K562 (cell line): ENCODE results near the gene RTL10. TPM values are rescaled to one million over a fixed set of nuclear protein-coding genes. Genes with fewer than 3 reads are reported as not detected.
A peak's percentile ranks its signal among the peaks of the same experiment; 100 is the strongest.

Experiments
- ATAC-seq: fragments of 200-7000 bp; cut with Tn5 transposase; 3 replicates; pipeline ENCODE4 v1.9.1; 2020; ENCODE audit warnings: moderate library complexity
- BruUV-seq: library from RNA; stranded (reverse); fragments of 400-500 nt; replicated peaks from 2 replicates; lab custom pipeline; 2021; lab: Mats Ljungman, UMichigan
- CTCF ChIA-PET: fragments of 300-600 bp; formaldehyde crosslinking; extraction: SDS; loops from one replicate; lab custom pipeline; 2021; ENCODE audit warnings: low intra/inter-chr PET ratio; lab: Yijun Ruan, JAX
- POLR2A ChIA-PET: fragments of 300-600, 350-650 bp; sonication (Branson Sonifier 250); formaldehyde crosslinking; extraction: SDS; loops from one replicate; lab custom pipeline; 2021; ENCODE audit warnings: antibody characterized with exemption, inconsistent platforms; lab: Yijun Ruan, JAX
- DNase-seq, 4 experiments: peaks; one replicate each; pipeline versions ENCODE4 v3.0.0 to v3.0.0-alpha.2; 2011 to 2018; ENCODE audit warnings: low spot score in 3 of 4, mixed read lengths in 3 of 4; ENCODE audit errors: extremely low read depth in 1 of 4
- FAIRE-seq: peaks from 2 replicates; lab custom pipeline; 2011; peaks lifted over from hg19 to GRCh38; lab: Jason Lieb, UNC
- H2AFZ ChIP-seq: 2 replicates; pipeline ENCODE4 v1.6.0; 2011; ENCODE audit warnings: low read depth, low read length, control low read depth, inconsistent platforms
- H3K27ac ChIP-seq: fragments of 200-600 bp; 3 replicates; pipeline ENCODE4 v1.8.0; 2011; ENCODE audit warnings: low read depth, mild to moderate bottlenecking, control low read depth, inconsistent platforms, low read length, moderate library complexity, mixed read lengths; ENCODE audit errors: extremely low read depth
- H3K27me3 ChIP-seq, 2 experiments: fragments of 300-600 bp in 1 of 2; 2 replicates in 1 of 2; 3 replicates in 1 of 2; pipeline versions ENCODE4 v1.6.0 to v1.8.0; 2011; ENCODE audit warnings: inconsistent platforms in 2 of 2, low read length in 2 of 2, mild to moderate bottlenecking in 1 of 2, mixed read lengths in 1 of 2, moderate library complexity in 1 of 2; ENCODE audit not compliant: control insufficient read depth in 2 of 2, insufficient read depth in 2 of 2
- H3K36me3 ChIP-seq: fragments of 300-600 bp; 3 replicates; pipeline ENCODE4 v1.8.0; 2011; ENCODE audit warnings: mild to moderate bottlenecking, low read length, inconsistent platforms; ENCODE audit not compliant: control insufficient read depth, insufficient read depth
- H3K4me1 ChIP-seq, 2 experiments: fragments of 200-600 bp in 1 of 2; replicated peaks in 1 of 2; 2 replicates in 1 of 2; 3 replicates in 1 of 2; pipeline versions ENCODE4 v1.5.1 to v1.8.0; 2011; ENCODE audit warnings: inconsistent platforms in 2 of 2, low read length in 2 of 2, mild to moderate bottlenecking in 1 of 2, mixed read lengths in 1 of 2, moderate library complexity in 1 of 2; ENCODE audit not compliant: control insufficient read depth in 2 of 2, insufficient read depth in 2 of 2
- H3K4me2 ChIP-seq: 2 replicates; pipeline ENCODE4 v1.6.1; 2011; ENCODE audit warnings: low read length, control low read depth, inconsistent platforms, mixed read lengths; ENCODE audit not compliant: insufficient read depth
- H3K4me3 ChIP-seq: fragments of 200-600 bp; sonication (generic), shearing (Covaris generic); 2 replicates; pipeline ENCODE4 v1.5.1; 2016; ENCODE audit warnings: control low read depth, inconsistent platforms
- H3K79me2 ChIP-seq: fragments of 200-600 bp; 3 replicates; pipeline ENCODE4 v1.8.0; 2011; ENCODE audit warnings: low read length, inconsistent platforms; ENCODE audit not compliant: control insufficient read depth, insufficient read depth
- H3K9ac ChIP-seq, 2 experiments: 2 replicates each; pipeline versions ENCODE4 v1.6.0 to v1.6.1; 2011; ENCODE audit warnings: low read depth in 2 of 2, low read length in 2 of 2, control low read depth in 1 of 2, inconsistent platforms in 1 of 2, mild to moderate bottlenecking in 1 of 2, mixed read lengths in 1 of 2; ENCODE audit not compliant: insufficient read depth in 1 of 2
- H3K9me1 ChIP-seq: one replicate; pipeline ENCODE4 v1.6.0; 2011; ENCODE audit warnings: inconsistent platforms, mild to moderate bottlenecking, low read length, moderate library complexity; ENCODE audit not compliant: control insufficient read depth, insufficient read depth
- H3K9me3 ChIP-seq: replicated peaks from 2 replicates; pipeline ENCODE4 v1.5.1; 2011; ENCODE audit warnings: low read depth, low read length, inconsistent platforms; ENCODE audit not compliant: control insufficient read depth, insufficient read depth
- H4K20me1 ChIP-seq: replicated peaks from 2 replicates; pipeline ENCODE4 v1.6.1; 2011; ENCODE audit warnings: low read length, inconsistent platforms, mixed read lengths; ENCODE audit not compliant: control insufficient read depth, insufficient read depth
- CBX3 ChIP-seq, 2 experiments: IDR thresholded peaks; 1 replicate in 1 of 2; 2 replicates in 1 of 2; pipeline ENCODE4 v1.6.1; 2012; ENCODE audit warnings: inconsistent platforms in 2 of 2, low read length in 2 of 2, borderline replicate concordance in 1 of 2, control low read depth in 1 of 2
- CBX5 ChIP-seq: IDR thresholded peaks from 2 replicates; pipeline ENCODE4 v1.6.1; 2014; ENCODE audit warnings: low read depth, borderline replicate concordance
- CHD4 ChIP-seq: fragments of 200-600 bp; sonication (generic); IDR thresholded peaks from 3 replicates; pipeline ENCODE4 v1.6.1; 2012; ENCODE audit warnings: low read depth, mild to moderate bottlenecking, mixed read lengths, low read length, inconsistent platforms; ENCODE audit not compliant: insufficient read depth, insufficient replicate concordance, poor library complexity, severe bottlenecking
- GTF2A2 ChIP-seq: IDR thresholded peaks from 2 replicates; pipeline ENCODE4 v1.6.1; 2016; ENCODE audit warnings: mild to moderate bottlenecking, missing genetic modification characterization, missing compliant biosample characterization
- IRF2 ChIP-seq: sonication (generic); formaldehyde crosslinking; IDR thresholded peaks from 2 replicates; pipeline ENCODE4 v1.8.1; 2022; ENCODE audit warnings: mild to moderate bottlenecking, missing genetic modification reagents
- KDM5B ChIP-seq: fragments of 200-600 bp; sonication (generic); IDR thresholded peaks from 2 replicates; pipeline ENCODE4 v1.6.1; 2012; ENCODE audit warnings: low read depth, mild to moderate bottlenecking, moderate library complexity, low read length, control low read depth, inconsistent platforms; ENCODE audit not compliant: insufficient replicate concordance
- KHSRP ChIP-seq: fragments of 450-650 bp; IDR thresholded peaks from 2 replicates; pipeline ENCODE4 v1.6.1; 2017
- RBBP5 ChIP-seq: fragments of 200-600 bp; sonication (generic); IDR thresholded peaks from 2 replicates; pipeline ENCODE4 v1.6.1; 2012; ENCODE audit warnings: borderline replicate concordance, mild to moderate bottlenecking, low read length, control low read depth, inconsistent platforms; ENCODE audit not compliant: insufficient read depth, poor library complexity, severe bottlenecking
- TARDBP ChIP-seq: fragments of 450-650 bp; IDR thresholded peaks from 2 replicates; pipeline ENCODE4 v1.6.1; 2016
- YBX1 ChIP-seq: fragments of 450-650 bp; IDR thresholded peaks from 2 replicates; pipeline ENCODE4 v1.7.1; 2016; ENCODE audit warnings: mild to moderate bottlenecking
- ZNF23 ChIP-seq: fragments of 250-450 bp; sonication (Bioruptor Pico); IDR thresholded peaks from 2 replicates; pipeline ENCODE4 v1.4.0; 2020; ENCODE audit warnings: mild to moderate bottlenecking
- ZNF41 ChIP-seq: fragments of 250-450 bp; sonication (Bioruptor Pico); conservative IDR thresholded peaks from 2 replicates; pipeline ENCODE4 v1.4.0; 2020; ENCODE audit warnings: mild to moderate bottlenecking
- ZNF764 ChIP-seq: fragments of 250-450 bp; sonication (Bioruptor Pico); IDR thresholded peaks from 2 replicates; pipeline ENCODE4 v1.4.0; 2020; ENCODE audit warnings: low read depth, mild to moderate bottlenecking, moderate library complexity
- WGBS: fragments of 100-300 bp; shearing (Covaris generic); methylation state at CpG from one replicate; pipeline ENCODE4 v1.1.6; 2016; ENCODE audit warnings: low coverage, mixed read lengths; ENCODE audit not compliant: insufficient coverage; ENCODE audit errors: missing lambda C conversion rate; 5-methylcytosine and 5-hydroxymethylcytosine counted together
- in situ Hi-C: fragments of 300-500 bp; cut with MboI; formaldehyde crosslinking; loops from 4 replicates; pipeline ENCODE4 v1.15.0; 2018; ENCODE audit warnings: inconsistent platforms, mixed read lengths
- intact Hi-C: fragments of 100-400 bp; cut with micrococcal nuclease; formaldehyde crosslinking; loops from 2 replicates; pipeline ENCODE4 v1.14.2; 2022
- polyA plus RNA-seq, 8 experiments: library from polyadenylated mRNA; depleted of rRNA in 4 of 8; stranded (reverse) in 5 of 8; unstranded in 3 of 8; fragments of >200 nt; fragmentation: Nextera tagmentation in 2 of 8; fragmentation: Illumina TruSeq in 1 of 8; extraction: Ambion mirVana in 2 of 8; extraction: Trizol in 1 of 8; gene quantifications; 2 replicates each; pipeline versions ENCODE4 v1.2.1 to v1.2.3, GENCODE V29; 2011 to 2014; ENCODE audit warnings: inconsistent platforms in 1 of 8, missing spikeins in 1 of 8
- total RNA-seq, 7 experiments: library from RNA; depleted of rRNA in 6 of 7; stranded (reverse); fragments of >200 nt in 6 of 7; fragmentation: Illumina TruSeq in 2 of 7; extraction: Trizol in 2 of 7; gene quantifications; 2 replicates each; pipeline versions ENCODE4 v1.2.1 to v1.2.3, GENCODE V29; 2011 to 2021; ENCODE audit warnings: low replicate concordance in 1 of 7
- TF ChIP-seq, protein P1 (sequence below), 3 experiments: fragments of 200-800 bp in 1 of 3; sonication (Bioruptor generic) in 1 of 3; sonication (generic) in 1 of 3; formaldehyde crosslinking in 1 of 3; IDR thresholded peaks; 2 replicates each; pipeline versions ENCODE4 v1.6.1 to v1.8.0; 2016 to 2022; ENCODE audit warnings: mild to moderate bottlenecking in 2 of 3, missing compliant biosample characterization in 2 of 3, missing genetic modification characterization in 2 of 3, missing genetic modification reagents in 1 of 3
- TF ChIP-seq, protein P2 (sequence below): fragments of 450-650 bp; formaldehyde crosslinking; conservative IDR thresholded peaks from 2 replicates; pipeline ENCODE4 v1.4.0; 2022; ENCODE audit warnings: mild to moderate bottlenecking, missing genetic modification characterization
- TF ChIP-seq, protein P3 (sequence below): sonication (generic); formaldehyde crosslinking; IDR thresholded peaks from 2 replicates; pipeline ENCODE4 v1.8.0; 2022; ENCODE audit warnings: missing genetic modification reagents, mild to moderate bottlenecking, borderline replicate concordance

Gene RTL10
- total and polyA plus RNA-seq, 9 of the 15 experiments (the other 6 are each of a cell fraction or from before 2014, with no cell fraction given) = 19.8 to 75.5 (median 32.5) TPM

DNA sequence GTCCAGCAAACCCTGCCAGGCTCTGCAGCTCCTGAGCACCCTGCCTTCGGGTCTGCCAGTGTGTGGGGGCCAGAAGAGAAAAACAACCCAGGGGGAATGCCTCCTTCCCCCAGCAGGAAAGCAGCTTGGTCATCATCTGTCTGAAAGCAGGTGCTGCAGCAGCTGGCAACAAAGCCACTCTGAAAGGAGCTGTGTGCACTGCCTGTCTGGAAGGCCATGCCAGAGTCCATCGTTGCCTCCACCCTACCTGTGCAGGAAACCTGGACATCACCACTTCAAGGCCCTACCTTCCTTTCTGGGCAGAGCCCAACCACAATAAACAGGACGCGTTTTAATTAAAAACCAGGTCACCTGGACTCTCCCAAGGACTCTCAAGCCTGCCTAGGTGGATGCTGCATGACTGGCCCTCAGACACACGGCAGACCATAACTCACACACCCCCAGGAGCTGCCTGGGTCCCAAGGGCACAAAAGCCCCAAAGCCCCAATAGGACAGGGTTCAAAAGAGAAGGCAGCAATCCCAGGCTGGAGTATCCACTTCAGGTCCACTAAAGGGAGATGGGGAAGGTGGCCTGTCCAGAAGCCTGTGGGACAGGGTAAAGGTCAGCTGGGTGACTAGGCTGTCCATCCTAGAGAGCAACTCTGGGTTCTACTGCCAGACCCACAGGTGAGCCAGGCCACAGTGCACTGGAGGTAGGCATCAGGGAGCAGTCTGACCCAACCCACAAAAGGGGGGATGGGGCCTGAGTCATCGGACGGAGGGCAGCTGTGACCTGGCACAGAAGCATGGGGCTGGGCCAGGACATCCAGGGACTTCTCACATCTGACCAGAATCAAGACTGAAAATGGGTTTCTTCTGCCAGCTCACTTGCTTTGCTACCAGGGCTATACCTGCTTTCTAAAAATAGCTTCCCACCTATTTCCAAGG, 6.1 kb downstream of the RTL10 start (continued):
- no peak for TF ChIP-seq CBX5
- TF ChIP-seq TARDBP = no peak
- TF ChIP-seq, protein P1, sequence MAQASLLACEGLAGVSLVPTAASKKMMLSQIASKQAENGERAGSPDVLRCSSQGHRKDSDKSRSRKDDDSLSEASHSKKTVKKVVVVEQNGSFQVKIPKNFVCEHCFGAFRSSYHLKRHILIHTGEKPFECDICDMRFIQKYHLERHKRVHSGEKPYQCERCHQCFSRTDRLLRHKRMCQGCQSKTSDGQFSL (CRISPR knock-in tag; IDR thresholded peaks at IDR 0.05) = no peak
- TF ChIP-seq, protein P1 (tag; IDR thresholded peaks at IDR 0.05) = 0 out of 4 replicates have a peak, but pooled peaks of 1 of the 2 experiments have one; percentile 48
- TF ChIP-seq ZNF23 (CRISPR knock-in tag) = no peak
- TF ChIP-seq YBX1 = no peak
- TF ChIP-seq CBX3 (IDR thresholded peaks at IDR 0.05; ENCODE audit: borderline replicate concordance in 1 of 2, low read length in 2 of 2) = peak in 1 of 2 experiments; percentile 6; a peak in 1 of 3 replicates
- TF ChIP-seq, all 486 proteins: peak for 18

DNA sequence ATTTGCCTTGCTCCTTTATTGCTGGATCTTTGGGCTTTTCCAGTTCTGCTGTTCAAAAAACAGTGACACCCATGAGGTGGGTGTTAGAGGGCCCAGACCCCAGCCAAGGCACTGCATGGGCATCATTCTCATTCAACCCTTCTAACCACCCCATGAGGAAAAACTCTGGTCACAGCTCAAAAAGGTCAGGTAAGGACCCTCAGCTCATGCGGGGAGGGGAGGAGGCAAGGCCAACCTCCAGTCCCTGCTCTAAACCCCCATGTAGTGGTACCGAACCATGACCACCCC, 7.4 kb downstream of the RTL10 start:
- FAIRE-seq (no peak), DNase-seq (peak in 1 of 4 experiments; percentile 38), ATAC-seq (no peak)
- Histone ChIP-seq H4K20me1 (peaks cover 49% of the 10 kb centered on the region), H3K4me1 (peaks cover 0 to 73% of the 10 kb centered on the region in 2 experiments; a peak in 3 of 5 replicates), H3K9me1 (peaks cover 17% of the 10 kb centered on the region), H3K4me2 (no peak overlapping the region), H3K9me3 (peaks cover 5% of the 10 kb centered on the region; the same call in 1 of the 2 replicates), H3K27me3 (no peaks in the 10 kb centered on the region), H3K4me3 (no peak overlapping the region), H2AFZ (no peak overlapping the region), H3K9ac (no peak overlapping the region), H3K27ac (no peak overlapping the region), H3K79me2 (peaks cover 35% of the 10 kb centered on the region), H3K36me3 (peaks cover 49% of the 10 kb centered on the region)
- WGBS = 84% methylated on average over 2 of the region's 2 CpGs
- in situ Hi-C loops = no loop called here
- no TSS peak for BruUV-seq
- ChIA-PET POLR2A (interaction anchor here (0.5 to 13.6 kb wide), 9 partner anchors 8 to 1024 kb away, joined by 3 to 247 read pairs (median 4); no protein-coding TSS in a partner anchor), CTCF (no interaction called here)
- intact Hi-C loops = no loop called here
- peak; percentile 51 for TF ChIP-seq RBBP5
- TF ChIP-seq, protein P2, sequence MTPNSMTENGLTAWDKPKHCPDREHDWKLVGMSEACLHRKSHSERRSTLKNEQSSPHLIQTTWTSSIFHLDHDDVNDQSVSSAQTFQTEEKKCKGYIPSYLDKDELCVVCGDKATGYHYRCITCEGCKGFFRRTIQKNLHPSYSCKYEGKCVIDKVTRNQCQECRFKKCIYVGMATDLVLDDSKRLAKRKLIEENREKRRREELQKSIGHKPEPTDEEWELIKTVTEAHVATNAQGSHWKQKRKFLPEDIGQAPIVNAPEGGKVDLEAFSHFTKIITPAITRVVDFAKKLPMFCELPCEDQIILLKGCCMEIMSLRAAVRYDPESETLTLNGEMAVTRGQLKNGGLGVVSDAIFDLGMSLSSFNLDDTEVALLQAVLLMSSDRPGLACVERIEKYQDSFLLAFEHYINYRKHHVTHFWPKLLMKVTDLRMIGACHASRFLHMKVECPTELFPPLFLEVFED (CRISPR knock-in tag) = 0 out of 2 replicates have a peak, but pooled peaks have one; percentile 37
- peak; percentile 75 for TF ChIP-seq CHD4
- TF ChIP-seq ZNF764 = 0 out of 2 replicates have a peak, but pooled peaks have one; percentile 30
- no peak for TF ChIP-seq KHSRP
- no peak for TF ChIP-seq IRF2 (CRISPR knock-in tag)
- TF ChIP-seq KDM5B = peak; percentile 65
- TF ChIP-seq ZNF41 (CRISPR knock-in tag) = 0 out of 2 replicates have a peak, but pooled peaks have one; percentile 14
- TF ChIP-seq GTF2A2 (tag) = no peak
- TF ChIP-seq, protein P3, sequence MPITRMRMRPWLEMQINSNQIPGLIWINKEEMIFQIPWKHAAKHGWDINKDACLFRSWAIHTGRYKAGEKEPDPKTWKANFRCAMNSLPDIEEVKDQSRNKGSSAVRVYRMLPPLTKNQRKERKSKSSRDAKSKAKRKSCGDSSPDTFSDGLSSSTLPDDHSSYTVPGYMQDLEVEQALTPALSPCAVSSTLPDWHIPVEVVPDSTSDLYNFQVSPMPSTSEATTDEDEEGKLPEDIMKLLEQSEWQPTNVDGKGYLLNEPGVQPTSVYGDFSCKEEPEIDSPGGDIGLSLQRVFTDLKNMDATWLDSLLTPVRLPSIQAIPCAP (CRISPR knock-in tag) = no peak
